GM12865 (cell line): ENCODE measurements around the gene CCL22.

Experiments used
- DNase-seq: peaks from one replicate; pipeline ENCODE4 v3.0.0; 2010; ENCODE audit warnings: low read depth
- H3K4me3 ChIP-seq: 2 replicates; pipeline ENCODE4 v1.5.1; 2011; ENCODE audit warnings: mild to moderate bottlenecking, low read depth, low read length, control low read depth
- TF ChIP-seq, protein P1 (sequence below): IDR thresholded peaks from 2 replicates; pipeline ENCODE4 v1.5.1; 2011; ENCODE audit warnings: low read length, control low read depth, low read depth, inconsistent platforms; ENCODE audit not compliant: insufficient read depth; ENCODE audit errors: missing control alignments

CCL22 gene

DNA sequence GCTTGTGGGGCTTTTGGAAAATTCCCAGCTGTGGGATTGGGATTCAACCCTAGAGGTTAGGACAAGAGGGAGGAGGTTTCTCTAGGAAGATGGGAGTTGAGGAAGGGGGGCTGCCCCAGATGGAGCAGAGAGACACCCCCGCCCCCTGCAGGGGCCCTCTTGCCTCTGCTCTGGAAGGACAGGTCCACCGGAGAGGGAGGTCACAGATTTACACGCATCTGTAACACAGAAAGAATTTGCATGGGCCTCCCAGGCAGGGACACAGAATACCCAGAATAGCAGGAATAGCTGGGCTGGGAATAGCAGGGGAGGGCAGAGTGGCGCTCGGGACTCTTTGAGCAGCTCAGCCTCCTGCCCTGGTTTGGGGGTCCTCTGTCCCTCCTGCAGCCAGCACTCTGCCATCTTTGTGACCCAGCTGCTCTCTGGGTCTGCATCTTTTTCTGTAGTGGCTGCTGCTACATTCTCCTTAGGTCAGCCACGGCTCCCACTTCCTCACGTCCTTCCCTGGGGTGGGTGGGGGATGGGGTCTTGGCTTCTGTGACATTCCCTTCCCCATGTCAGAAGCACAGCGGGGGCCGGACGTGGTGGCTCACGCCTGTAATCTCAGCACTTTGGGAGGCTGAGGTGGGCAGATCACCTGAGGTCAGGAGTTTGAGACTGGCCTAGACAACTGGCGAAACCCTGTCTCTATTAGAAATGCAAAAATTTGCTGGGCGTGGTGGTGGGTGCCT, 40.2 kb upstream of the CCL22 start:
- H3K4me3 ChIP-seq: no peak overlapping the region
- TF ChIP-seq, protein P1, sequence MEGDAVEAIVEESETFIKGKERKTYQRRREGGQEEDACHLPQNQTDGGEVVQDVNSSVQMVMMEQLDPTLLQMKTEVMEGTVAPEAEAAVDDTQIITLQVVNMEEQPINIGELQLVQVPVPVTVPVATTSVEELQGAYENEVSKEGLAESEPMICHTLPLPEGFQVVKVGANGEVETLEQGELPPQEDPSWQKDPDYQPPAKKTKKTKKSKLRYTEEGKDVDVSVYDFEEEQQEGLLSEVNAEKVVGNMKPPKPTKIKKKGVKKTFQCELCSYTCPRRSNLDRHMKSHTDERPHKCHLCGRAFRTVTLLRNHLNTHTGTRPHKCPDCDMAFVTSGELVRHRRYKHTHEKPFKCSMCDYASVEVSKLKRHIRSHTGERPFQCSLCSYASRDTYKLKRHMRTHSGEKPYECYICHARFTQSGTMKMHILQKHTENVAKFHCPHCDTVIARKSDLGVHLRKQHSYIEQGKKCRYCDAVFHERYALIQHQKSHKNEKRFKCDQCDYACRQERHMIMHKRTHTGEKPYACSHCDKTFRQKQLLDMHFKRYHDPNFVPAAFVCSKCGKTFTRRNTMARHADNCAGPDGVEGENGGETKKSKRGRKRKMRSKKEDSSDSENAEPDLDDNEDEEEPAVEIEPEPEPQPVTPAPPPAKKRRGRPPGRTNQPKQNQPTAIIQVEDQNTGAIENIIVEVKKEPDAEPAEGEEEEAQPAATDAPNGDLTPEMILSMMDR: no peak
- DNase-seq: no peak

- H3K4me3 ChIP-seq: no peak overlapping the region
- TF ChIP-seq, protein P1: no peak
- DNase-seq: no peak
Measured at GRCh38 chr16:57319646-57320045, 38.9 kb upstream of the CCL22 start.

DNA sequence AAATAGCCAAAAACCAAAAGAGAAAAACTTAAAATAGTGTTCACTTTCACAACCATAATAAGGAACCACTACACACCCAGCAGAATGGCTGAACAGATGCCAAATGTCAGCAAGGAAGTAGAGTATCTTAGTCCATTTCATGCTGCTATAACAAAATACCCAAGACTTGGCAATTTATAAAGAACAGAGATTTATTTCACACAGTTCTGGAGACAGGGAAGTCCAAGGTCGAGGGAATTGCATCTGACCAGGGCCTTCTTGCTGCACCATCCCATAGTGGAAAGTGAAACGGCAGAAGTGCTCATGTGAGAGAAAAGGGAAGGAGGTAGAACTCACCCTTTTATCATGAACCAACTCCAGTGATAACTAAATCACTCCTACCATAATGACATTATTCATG, 33.8 kb upstream of the CCL22 start:
- DNase-seq: no peak
- TF ChIP-seq, protein P1: no peak
- no peak overlapping the region for H3K4me3 ChIP-seq

GRCh38 chr16:57325458-57325857, 33.1 kb upstream of the CCL22 start:
- no peak for DNase-seq
- H3K4me3 ChIP-seq: no peak overlapping the region
- TF ChIP-seq, protein P1: no peak

DNA sequence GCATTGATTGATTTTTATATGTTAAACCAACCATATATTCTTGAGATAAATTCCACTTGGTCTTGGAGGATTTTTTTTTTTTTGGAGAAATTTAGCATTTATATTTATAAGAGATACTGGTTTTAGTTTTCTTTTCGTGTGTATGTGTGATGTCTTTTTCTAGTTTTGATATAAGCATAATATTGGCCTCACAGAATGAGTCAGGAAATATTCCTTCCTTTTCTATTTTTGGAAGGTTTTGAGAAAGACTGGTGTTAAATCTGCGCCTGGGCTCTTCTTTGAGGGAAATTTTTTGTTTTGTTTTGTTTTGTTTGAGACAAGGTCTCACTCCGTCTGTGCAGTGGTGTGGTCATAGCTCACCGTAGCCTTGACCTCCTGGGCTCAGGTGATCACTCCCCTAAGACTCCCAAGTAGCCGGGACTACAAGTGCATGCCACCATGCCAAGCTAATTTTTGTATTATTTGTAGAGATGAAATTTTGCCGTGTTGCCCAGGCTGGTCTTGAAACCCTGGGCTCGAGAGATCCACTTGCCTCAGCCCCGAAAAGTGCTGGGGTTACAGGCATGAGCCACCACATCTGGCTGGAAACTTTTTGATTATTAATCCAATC, 28.8 kb upstream of the CCL22 start:
- TF ChIP-seq, protein P1: no peak
- no peak overlapping the region for H3K4me3 ChIP-seq
- no peak for DNase-seq

GRCh38 chr16:57331355-57331754, 27.2 kb upstream of the CCL22 start:
- TF ChIP-seq, protein P1: no peak

DNA sequence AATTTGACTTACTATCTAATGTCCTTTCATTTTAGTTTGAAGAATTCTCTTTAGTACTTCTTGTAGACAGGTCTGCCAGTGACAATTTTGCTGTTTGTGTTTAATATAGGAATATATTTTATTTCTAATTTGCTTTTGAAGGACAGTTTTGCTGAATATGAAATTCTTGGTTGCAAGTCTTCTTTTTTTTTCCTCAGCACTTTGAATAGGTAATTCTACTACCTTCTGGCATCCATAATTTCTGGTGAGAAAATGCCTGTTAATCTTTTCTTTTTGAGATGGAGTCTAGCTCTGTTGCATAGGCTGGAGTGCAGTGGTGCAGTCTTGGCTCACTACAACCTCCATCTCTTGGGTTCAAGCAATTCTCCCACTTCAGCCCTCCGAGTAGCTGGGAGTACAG, 25.2 kb upstream of the CCL22 start:
- no peak for DNase-seq
- no peak overlapping the region for H3K4me3 ChIP-seq
- TF ChIP-seq, protein P1: no peak

More at GRCh38 chr16:57331355-57331754, 27.2 kb upstream of the CCL22 start:
- DNase-seq: no peak
- H3K4me3 ChIP-seq: no peak overlapping the region
